A549 (cell line): ENCODE results near the gene CCNB2.
A peak's percentile ranks its signal among the peaks of the same experiment; 100 is the strongest.
"Not testable (repeated sequence)": the region's sequence is repeated elsewhere in the genome, so short reads cannot be mapped to it uniquely, and the experiment has no call there.

Source experiments
- CBX8 ChIP-seq: fragments of 200-600 bp; sonication (generic); IDR thresholded peaks from 2 replicates; pipeline ENCODE4 v1.6.1; 2016
- CEBPB ChIP-seq, 2 experiments: fragments of >200 bp in 1 of 2; sonication (Bioruptor Twin) in 1 of 2; formaldehyde crosslinking in 1 of 2; IDR thresholded peaks; 2 replicates each; pipeline ENCODE4 v1.6.1; 2012 to 2016
- EP300 ChIP-seq, 2 experiments: fragments of >200 bp; sonication (Bioruptor Twin); formaldehyde crosslinking; IDR thresholded peaks; 2 replicates in 1 of 2; 3 replicates in 1 of 2; pipeline ENCODE4 v1.6.1; 2016 to 2017
- ESRRA ChIP-seq: fragments of 150-350 bp; IDR thresholded peaks from 2 replicates; pipeline ENCODE4 v1.6.1; 2014; ENCODE audit warnings: mild to moderate bottlenecking, low read length, borderline replicate concordance
- FOSL2 ChIP-seq, 2 experiments: fragments of 450-650 bp in 1 of 2; fragments of >200 bp in 1 of 2; sonication (Bioruptor Twin) in 1 of 2; formaldehyde crosslinking; IDR thresholded peaks; 2 replicates each; pipeline versions ENCODE4 v1.5.0 to v1.6.1; 2016 to 2020; ENCODE audit warnings: mild to moderate bottlenecking in 1 of 2, moderate library complexity in 1 of 2
- FOXS1 ChIP-seq: fragments of 250-450 bp; sonication (Bioruptor Pico); IDR thresholded peaks from 2 replicates; pipeline ENCODE4 v1.5.0; 2020; ENCODE audit warnings: mild to moderate bottlenecking, moderate library complexity
- HDAC2 ChIP-seq: fragments of 200-600 bp; sonication (generic); IDR thresholded peaks from 2 replicates; pipeline ENCODE4 v1.6.1; 2016
- JUN ChIP-seq, 2 experiments: fragments of >200 bp; sonication (Bioruptor Twin); formaldehyde crosslinking; IDR thresholded peaks; 2 replicates in 1 of 2; 3 replicates in 1 of 2; pipeline ENCODE4 v1.6.1; 2016 to 2017
- KDM1A ChIP-seq: fragments of 200-600 bp; sonication (generic); IDR thresholded peaks from 2 replicates; pipeline ENCODE4 v1.6.1; 2016; ENCODE audit warnings: low read depth, mild to moderate bottlenecking
- MAFK ChIP-seq: fragments of 450-650 bp; IDR thresholded peaks from 2 replicates; pipeline ENCODE4 v1.6.1; 2014; ENCODE audit not compliant: partially characterized antibody
- POLR2A ChIP-seq: IDR thresholded peaks from 2 replicates; pipeline ENCODE4 v1.6.1; 2012; ENCODE audit warnings: mild to moderate bottlenecking, low read length
- RNF2 ChIP-seq: fragments of 200-600 bp; sonication (generic); IDR thresholded peaks from 2 replicates; pipeline ENCODE4 v1.6.1; 2016; ENCODE audit warnings: low read depth, mild to moderate bottlenecking, antibody characterized with exemption, moderate library complexity, borderline replicate concordance
- TFCP2L1 ChIP-seq: fragments of 250-450 bp; sonication (Bioruptor Pico); IDR thresholded peaks from 2 replicates; pipeline ENCODE4 v1.5.0; 2021; ENCODE audit warnings: mild to moderate bottlenecking
- TF ChIP-seq, protein P1 (sequence below): fragments of >200 bp; sonication (Bioruptor Twin); formaldehyde crosslinking; IDR thresholded peaks from 3 replicates; pipeline ENCODE4 v1.5.1; 2016

DNA sequence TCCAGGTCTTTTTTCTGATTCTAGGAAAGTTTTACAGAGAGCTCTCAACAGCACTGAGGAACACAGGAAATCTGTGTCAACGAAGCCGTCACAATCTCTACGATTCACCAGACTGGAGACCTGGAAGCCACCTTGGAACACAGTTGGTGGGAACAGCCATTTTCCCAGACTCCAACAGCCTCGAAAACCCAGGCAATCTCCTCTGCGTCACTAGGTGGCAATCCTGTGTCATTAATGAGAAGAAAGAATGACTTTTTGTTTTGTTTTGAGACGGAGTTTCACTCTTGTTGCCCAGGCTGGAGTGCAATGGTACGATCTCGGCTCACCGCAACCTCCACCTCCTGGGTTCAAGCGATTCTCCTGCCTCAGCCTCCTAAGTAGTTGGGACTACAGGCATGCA lies 39.6 kb downstream of the CCNB2 start:
- TF ChIP-seq, protein P1, sequence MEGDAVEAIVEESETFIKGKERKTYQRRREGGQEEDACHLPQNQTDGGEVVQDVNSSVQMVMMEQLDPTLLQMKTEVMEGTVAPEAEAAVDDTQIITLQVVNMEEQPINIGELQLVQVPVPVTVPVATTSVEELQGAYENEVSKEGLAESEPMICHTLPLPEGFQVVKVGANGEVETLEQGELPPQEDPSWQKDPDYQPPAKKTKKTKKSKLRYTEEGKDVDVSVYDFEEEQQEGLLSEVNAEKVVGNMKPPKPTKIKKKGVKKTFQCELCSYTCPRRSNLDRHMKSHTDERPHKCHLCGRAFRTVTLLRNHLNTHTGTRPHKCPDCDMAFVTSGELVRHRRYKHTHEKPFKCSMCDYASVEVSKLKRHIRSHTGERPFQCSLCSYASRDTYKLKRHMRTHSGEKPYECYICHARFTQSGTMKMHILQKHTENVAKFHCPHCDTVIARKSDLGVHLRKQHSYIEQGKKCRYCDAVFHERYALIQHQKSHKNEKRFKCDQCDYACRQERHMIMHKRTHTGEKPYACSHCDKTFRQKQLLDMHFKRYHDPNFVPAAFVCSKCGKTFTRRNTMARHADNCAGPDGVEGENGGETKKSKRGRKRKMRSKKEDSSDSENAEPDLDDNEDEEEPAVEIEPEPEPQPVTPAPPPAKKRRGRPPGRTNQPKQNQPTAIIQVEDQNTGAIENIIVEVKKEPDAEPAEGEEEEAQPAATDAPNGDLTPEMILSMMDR: peak; percentile 20; the same call in 2 of the 3 replicates
- not testable (repeated sequence) for TF ChIP-seq KDM1A; CEBPB (IDR thresholded peaks at IDR 0.05); POLR2A; EP300 (IDR thresholded peaks at IDR 0.05); HDAC2; RNF2; MAFK; FOSL2 (IDR thresholded peaks at IDR 0.05); FOSL2 (CRISPR knock-in tag; IDR thresholded peaks at IDR 0.05); TFCP2L1 (CRISPR knock-in tag); ESRRA; JUN (IDR thresholded peaks at IDR 0.05); CBX8; FOXS1
